NCI-H2196 (cell line): ENCODE data around the gene C11orf24.

Experiments
- DNase-seq: peaks from one replicate; lab custom pipeline; 2025; ENCODE audit not compliant: unreplicated experiment; lab: John Stamatoyannopoulos, UW

C11orf24 gene

DNA sequence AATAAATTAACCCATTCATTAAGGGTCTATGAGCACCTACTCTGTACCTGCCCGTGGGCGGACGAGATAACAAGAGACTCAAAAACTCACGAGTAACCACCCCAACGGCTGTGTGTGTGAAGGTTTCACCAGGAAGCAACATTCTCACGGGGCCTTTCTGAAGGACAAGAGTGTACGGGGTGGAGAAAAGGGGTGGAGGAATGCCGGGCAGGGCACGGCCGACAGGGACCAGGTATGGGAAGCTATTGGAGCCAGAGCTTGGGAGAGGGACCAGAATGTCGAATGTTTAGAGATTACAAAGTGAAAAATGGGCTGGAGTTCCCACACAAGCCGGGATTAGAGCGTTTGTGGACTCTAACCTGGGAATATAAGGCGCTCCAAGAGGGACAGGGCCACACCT lies 60.2 kb downstream of the C11orf24 start:
- no peak for DNase-seq
